ENCODE measurements around the gene LIPK.
A peak's percentile ranks its signal among the peaks of the same experiment; 100 is the strongest.
"Not testable (repeated sequence)": the region's sequence is repeated elsewhere in the genome, so short reads cannot be mapped to it uniquely, and the experiment has no call there.

The LIPK gene, protein sequence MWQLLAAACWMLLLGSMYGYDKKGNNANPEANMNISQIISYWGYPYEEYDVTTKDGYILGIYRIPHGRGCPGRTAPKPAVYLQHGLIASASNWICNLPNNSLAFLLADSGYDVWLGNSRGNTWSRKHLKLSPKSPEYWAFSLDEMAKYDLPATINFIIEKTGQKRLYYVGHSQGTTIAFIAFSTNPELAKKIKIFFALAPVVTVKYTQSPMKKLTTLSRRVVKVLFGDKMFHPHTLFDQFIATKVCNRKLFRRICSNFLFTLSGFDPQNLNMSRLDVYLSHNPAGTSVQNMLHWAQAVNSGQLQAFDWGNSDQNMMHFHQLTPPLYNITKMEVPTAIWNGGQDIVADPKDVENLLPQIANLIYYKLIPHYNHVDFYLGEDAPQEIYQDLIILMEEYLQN

DNA sequence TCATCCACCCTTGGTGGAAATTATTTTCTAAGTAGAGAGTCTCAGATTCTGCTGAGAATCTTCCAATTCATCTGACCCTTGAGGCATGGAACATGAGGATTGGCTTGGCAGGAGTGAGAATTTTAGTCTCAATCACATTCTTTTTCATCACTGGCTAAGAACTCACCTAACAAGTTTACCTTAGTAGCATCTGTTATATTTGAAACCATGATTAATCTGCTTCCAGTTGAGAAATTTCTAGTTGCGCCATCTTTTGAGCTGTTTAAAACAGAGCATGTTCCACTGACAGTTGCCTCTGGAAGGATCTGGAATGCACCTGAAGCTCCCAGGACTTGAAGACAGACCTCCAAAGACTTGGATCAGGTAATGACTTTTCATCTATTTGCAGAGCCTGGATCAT is at the start of gene LIPK:
Gene LIPK, plus strand, starts transcription at position 292 of the 400 bp plus-strand sequence. CDS start 18,295 bp downstream, outside the sequence.
- no peak for DNase-seq

DNA sequence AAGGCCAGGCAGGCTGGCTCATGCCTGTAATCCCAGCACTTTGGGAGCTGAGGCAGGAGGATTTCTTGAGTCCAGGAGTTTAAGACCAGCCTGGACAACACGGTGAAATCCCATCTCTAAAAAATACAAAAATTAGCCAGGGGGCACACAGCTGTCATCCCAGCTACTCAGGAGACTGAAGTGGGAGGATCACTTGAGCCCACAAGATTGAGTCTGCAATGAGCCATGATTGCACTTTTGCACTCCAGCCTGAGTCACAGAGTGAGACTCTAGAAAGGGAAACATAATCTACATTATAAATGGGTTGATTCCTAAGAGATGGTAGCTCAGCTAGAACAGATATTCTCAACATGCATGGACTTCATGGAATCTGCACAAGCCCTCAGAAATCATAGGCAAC is 48.1 kb upstream of the LIPK start:
- no peak for DNase-seq

GRCh38 chr10:88659725-88660597 is 46.1 kb upstream of the LIPK start:
- DNase-seq, result no peak

- DNase-seq, result no peak
Observed at GRCh38 chr10:88660598-88660884, 45.5 kb upstream of the LIPK start.

DNA sequence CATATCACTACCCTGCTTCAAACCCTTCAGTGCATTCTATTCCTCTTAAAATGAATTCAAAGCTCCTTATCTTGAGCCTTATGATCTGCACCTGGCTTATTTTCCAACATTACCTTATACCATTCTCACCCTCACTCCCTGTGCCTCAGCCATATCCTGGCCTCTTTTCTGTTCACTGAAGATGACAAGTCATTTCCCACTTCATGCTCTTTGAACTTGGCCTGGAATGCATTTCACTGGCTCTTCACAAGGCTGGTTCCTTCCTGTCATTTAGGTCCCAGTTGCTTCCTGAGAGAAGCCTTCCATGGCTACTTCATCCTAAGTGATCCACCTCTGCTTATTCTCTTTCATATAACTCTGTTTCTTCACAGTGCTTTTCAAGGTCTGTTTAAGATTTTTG is 45.0 kb upstream of the LIPK start:
- no peak for DNase-seq

DNA sequence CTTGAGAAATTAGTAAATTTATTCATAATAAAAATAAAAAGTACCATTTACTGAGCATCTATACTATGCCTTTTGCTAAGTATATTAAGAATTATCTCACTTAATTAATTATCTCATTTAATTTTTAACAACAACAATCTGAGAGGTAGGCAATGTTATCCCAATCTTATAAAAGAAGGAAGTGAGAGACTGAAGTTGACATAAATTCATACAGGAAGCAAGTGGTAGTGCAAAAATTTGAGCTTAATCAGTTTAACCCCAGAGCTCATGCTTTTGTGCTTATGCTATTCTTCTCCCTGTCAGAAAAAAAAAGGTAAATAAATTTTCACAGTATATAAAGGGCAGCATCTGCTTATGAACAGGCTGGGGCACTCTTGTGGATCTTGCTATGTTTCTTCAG is 44.5 kb upstream of the LIPK start:
- no peak for DNase-seq

DNA sequence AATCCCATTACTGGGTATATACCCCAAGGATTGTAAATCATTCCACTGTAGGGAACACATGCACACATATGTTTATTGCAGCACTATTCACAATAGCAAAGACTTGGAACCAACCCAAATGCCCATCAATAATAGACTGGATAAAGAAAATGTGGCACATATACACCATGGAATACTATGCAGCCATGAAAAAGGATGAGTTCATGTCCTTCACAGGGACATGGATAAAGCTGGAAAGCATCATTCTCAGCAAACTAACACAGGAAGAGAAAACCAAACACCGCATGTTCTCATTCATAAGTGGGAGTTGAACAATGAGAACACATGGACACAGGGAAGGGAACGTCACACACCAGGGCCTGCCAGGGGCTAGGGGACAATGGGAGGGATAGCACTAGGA is 42.9 kb upstream of the LIPK start:
- DNase-seq, result not testable (repeated sequence)

DNA sequence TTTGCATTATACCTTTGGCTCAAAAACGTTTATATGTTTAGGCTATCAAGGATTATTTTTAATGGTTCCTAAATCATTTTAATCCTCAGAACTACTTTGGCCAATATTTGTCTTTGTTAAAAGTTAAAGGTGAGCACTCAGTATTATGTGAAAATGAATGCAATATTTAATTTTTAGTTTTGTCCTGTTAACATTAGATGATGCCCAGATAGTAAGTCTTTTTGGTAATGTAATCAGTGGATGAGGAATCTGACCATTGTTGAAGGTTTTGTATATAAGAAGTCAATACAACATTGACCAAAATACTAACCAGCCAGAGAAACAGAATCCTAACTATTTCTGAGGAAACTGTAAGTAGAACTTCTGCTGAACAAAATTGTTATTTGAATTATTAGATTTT is 41.9 kb upstream of the LIPK start, which contains the start of gene LIPF:
Gene LIPF, plus strand, starts transcription at position 301 of the 400 bp plus-strand sequence. CDS start 2,856 bp downstream, outside the sequence.
- DNase-seq, result no peak

DNA sequence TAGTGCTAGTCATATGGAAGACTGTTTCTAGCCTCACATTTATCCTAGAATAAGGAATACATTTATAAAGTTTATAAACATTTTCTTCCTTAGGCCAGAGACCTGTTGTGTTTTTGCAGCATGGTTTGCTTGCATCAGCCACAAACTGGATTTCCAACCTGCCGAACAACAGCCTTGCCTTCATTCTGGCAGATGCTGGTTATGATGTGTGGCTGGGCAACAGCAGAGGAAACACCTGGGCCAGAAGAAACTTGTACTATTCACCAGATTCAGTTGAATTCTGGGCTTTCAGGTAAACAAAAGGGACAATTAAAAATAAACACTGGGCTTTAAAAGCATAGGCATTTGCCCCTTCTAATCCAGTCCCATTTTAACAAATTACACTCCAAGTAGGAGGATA is 37.6 kb upstream of the LIPK start:
- no peak for DNase-seq

GRCh38 chr10:88670497-88670896 is 35.6 kb upstream of the LIPK start:
- DNase-seq, result no peak

- DNase-seq, result no peak
Observed at GRCh38 chr10:88672041-88672440, 34.0 kb upstream of the LIPK start.

DNA sequence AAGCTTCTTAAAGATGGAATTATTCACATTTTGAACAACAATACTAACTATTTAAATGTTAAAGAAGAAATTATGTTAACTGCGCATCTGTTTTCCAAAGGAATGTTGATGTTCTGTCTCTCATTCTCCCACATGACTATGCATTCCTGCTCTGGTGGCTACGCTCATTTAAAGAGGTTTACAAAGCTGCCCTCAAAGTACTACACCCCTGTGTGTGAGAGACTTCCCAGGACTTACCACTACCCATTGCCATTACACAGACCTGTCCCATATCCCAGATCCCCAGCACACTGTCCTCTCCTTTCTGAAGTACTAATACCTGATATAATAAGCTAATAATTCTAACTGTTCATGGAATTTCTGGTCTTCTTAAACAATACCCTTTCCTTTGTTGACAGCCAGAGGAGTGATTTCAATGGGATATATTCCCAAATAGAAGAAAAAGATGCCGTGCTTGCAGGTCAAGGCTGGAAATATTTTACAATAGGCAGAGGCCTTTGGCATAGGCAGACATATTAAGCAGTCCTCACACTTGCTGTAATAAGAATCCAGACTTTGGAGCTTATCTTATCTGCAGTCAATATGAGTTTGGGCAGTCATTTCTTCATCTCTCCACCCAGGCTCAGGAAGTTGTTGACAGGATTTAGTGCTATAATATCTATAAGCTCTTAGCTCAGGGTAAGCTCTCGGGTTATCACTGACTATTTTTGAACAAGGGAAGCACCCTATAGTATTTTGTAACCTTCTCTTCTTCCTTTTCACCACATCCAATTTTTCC is 29.6 kb upstream of the LIPK start:
- DNase-seq, result no peak

DNA sequence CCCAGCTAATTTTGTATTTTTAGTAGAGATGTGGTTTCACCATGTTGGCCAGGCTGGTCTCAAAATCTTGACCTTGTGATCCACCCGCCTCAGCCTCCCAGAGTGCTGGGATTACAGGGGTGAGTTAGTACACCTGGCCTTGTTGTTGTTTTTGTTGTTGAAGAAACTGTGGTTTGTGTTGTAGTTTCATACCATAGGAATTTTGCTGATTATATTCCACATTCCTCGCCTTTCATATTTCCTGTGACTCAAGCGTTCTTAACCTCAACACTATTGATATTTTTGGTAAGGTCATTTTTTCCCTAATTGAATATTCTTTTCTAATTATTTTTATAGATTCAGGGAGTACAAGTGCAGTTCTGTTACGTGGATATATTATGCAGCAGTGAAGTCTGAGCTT is 25.1 kb upstream of the LIPK start:
- no peak for DNase-seq

GRCh38 chr10:88682491-88682890 is 23.6 kb upstream of the LIPK start:
- DNase-seq, result no peak

GRCh38 chr10:88687853-88688467 is 18.1 kb upstream of the LIPK start:
- peak; percentile 3 for DNase-seq

- DNase-seq, result no peak
Observed at GRCh38 chr10:88689366-88689765, 16.7 kb upstream of the LIPK start.

- no peak for DNase-seq
Observed at GRCh38 chr10:88693392-88694020, 12.5 kb upstream of the LIPK start.

- peak; percentile 6 for DNase-seq
Observed at GRCh38 chr10:88702848-88703597, 3.0 kb upstream of the LIPK start.

DNA sequence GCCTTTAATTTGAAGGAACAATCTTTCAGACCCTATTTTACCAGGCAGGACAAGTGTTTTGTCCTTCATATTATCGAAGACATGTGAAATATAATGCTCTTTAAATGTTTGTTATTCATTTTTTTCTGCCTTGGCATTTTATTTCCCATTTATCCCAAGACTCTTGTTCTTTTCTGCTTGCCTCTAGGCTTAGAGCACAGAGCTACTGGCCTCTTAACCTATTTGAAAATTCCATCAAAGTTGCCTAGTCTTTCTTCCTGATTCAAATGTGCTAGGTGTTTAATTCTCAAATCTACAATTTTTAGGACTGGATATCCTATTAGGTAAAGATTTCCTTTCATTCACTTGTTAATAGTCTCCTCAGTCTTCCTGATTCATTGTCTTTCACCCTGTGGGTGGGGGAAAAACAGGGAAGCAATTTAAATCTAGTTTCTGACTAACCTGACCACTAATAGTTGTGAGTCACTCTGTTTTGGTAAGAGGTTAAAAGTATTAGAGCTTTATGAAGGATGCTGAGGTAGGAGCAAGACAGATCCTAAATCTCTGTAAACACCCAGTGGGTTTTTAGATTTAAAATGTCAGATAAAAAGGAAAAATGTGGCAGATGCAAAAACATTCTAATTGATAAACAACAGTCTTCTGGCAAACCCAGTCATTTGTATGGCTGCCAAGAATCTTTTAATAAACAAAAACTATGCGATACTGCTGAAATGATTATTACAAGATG is 1.5 kb downstream of the LIPK start:
- no peak for DNase-seq

GRCh38 chr10:88709361-88709760 is 3.3 kb downstream of the LIPK start:
- DNase-seq, result not testable (repeated sequence)

DNA sequence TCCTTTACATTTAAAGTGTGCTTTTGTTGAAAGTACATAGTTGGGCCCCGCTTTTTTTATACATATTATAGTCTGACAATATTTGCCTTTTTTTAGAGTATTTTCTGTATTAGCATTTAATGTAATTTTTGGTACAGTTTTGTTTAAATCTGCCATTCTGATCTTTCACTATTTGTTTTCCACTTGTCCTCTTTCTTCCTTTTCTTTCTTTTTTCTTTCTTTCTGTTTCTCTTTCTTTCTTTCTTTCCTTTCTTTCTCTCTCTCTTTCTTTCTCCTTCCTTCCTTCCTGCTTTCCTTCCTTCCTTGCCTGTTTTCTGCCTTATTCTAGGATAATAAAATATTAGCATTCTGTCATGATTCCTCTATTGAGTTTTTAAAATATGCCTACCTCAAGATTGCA is 9.5 kb downstream of the LIPK start:
- DNase-seq, result no peak
